ENCODE measurements around the gene CKMT2. TPM values are rescaled to one million over a fixed set of nuclear protein-coding genes. Genes with fewer than 3 reads are reported as not detected.

The CKMT2 gene
- total and polyA plus RNA-seq, 2 donors (not counting 3 experiments of a cell fraction or from before 2014, with no cell fraction given): not detected

DNA sequence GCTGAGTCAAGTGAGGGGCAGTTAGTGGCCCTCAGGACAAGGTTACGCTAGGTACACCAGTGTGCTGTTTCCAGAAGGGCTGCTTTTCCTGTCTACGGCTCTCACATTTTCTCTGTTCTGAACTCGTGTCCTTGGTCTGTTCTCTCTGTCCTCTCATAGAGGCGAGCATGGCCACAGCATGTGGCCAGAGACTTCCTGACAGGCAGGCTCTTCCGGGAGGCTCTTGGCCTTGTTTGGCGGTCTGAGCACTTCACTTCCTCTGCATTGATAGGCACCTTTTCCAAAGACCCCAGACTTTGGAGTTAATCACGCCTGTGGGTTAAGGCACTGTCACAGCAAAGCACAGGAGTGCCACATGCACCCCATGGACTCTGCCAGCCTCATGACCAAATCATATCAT lies 1.2 kb downstream of the CKMT2 start:
- POLR2A ChIA-PET: no interaction called here
- H3K4me2 ChIP-seq (ENCODE audit: insufficient read depth, low read length): no peak overlapping the region

More for the DNA sequence above, 1.2 kb downstream of the CKMT2 start:
- DNase-seq (ENCODE audit: low read depth, low spot score) (no peak), FAIRE-seq (no peak)
- dilution Hi-C loops (cut with MboI; ENCODE audit: extremely low pct_ligation_motif_present, low sequenced_read_pairs) (no loop called here), intact Hi-C loops (cut with micrococcal nuclease) (no loop called here)
- Histone ChIP-seq H3K27ac (ENCODE audit: insufficient read depth, low read depth, low read length) (no peak overlapping the region), H3K9me3 (replicated peaks; ENCODE audit: control insufficient read depth, insufficient read depth, low read length) (no peaks in the 10 kb centered on the region), H2AFZ (ENCODE audit: low read depth, low read length) (no peak overlapping the region), H3K9ac (replicated peaks; ENCODE audit: extremely low read depth, insufficient read depth, low read length) (no peak overlapping the region), H4K20me1 (replicated peaks; ENCODE audit: control insufficient read depth, extremely low read depth, insufficient read depth, low read length) (no peaks in the 10 kb centered on the region), H3K4me3 (replicated peaks in 1 of 3; ENCODE audit: insufficient read depth in 1 of 3, low read depth in 1 of 3, low read length in 3 of 3) (no peak overlapping the region), H3K27me3 (ENCODE audit: control insufficient read depth in 2 of 2, insufficient read depth in 2 of 2, low read length in 2 of 2) (no peaks in the 10 kb centered on the region), H3K79me2 (ENCODE audit: control insufficient read depth, insufficient read depth, low read length) (no peaks in the 10 kb centered on the region), H3K4me1 (ENCODE audit: control insufficient read depth, extremely low read depth, insufficient read depth, low read length) (no peaks in the 10 kb centered on the region), H3K9me1 (replicated peaks; ENCODE audit: control insufficient read depth, extremely low read depth, insufficient read depth, low read length) (no peaks in the 10 kb centered on the region), H3K36me3 (ENCODE audit: control insufficient read depth in 2 of 2, extremely low read depth in 1 of 2, insufficient read depth in 2 of 2, low read length in 2 of 2) (no peaks in the 10 kb centered on the region)
- CTCF ChIA-PET: no interaction called here
- TF ChIP-seq POLR2AphosphoS5 (IDR thresholded peaks at IDR 0.05; ENCODE audit: insufficient read depth, low read depth, low read length): no peak
- TF ChIP-seq JUN (IDR thresholded peaks at IDR 0.05; ENCODE audit: borderline replicate concordance, insufficient read depth, insufficient read length, low read depth): no peak
- no peak for TF ChIP-seq POLR2A (IDR thresholded peaks at IDR 0.05; ENCODE audit: low read depth, low read length)
- no peak for TF ChIP-seq FOS (IDR thresholded peaks at IDR 0.05; ENCODE audit: borderline replicate concordance, insufficient read depth, low read length)
- TF ChIP-seq, protein P1, sequence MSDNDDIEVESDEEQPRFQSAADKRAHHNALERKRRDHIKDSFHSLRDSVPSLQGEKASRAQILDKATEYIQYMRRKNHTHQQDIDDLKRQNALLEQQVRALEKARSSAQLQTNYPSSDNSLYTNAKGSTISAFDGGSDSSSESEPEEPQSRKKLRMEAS (IDR thresholded peaks at IDR 0.05; ENCODE audit: insufficient read depth, insufficient read length): no peak
- no peak for TF ChIP-seq MYC (IDR thresholded peaks at IDR 0.05; ENCODE audit: low read depth, low read length)
- TF ChIP-seq, protein P2, sequence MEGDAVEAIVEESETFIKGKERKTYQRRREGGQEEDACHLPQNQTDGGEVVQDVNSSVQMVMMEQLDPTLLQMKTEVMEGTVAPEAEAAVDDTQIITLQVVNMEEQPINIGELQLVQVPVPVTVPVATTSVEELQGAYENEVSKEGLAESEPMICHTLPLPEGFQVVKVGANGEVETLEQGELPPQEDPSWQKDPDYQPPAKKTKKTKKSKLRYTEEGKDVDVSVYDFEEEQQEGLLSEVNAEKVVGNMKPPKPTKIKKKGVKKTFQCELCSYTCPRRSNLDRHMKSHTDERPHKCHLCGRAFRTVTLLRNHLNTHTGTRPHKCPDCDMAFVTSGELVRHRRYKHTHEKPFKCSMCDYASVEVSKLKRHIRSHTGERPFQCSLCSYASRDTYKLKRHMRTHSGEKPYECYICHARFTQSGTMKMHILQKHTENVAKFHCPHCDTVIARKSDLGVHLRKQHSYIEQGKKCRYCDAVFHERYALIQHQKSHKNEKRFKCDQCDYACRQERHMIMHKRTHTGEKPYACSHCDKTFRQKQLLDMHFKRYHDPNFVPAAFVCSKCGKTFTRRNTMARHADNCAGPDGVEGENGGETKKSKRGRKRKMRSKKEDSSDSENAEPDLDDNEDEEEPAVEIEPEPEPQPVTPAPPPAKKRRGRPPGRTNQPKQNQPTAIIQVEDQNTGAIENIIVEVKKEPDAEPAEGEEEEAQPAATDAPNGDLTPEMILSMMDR (IDR thresholded peaks at IDR 0.05; ENCODE audit: extremely low read depth in 1 of 2, insufficient read depth in 1 of 2, low read depth in 1 of 2, low read length in 2 of 2): no peak
- no peak for TF ChIP-seq EZH2 (IDR thresholded peaks at IDR 0.05; ENCODE audit: borderline replicate concordance, low read depth, low read length, severe bottlenecking)
- TF ChIP-seq GATA2 (IDR thresholded peaks at IDR 0.05; ENCODE audit: insufficient read depth, insufficient read length, low read depth, low read length): no peak
- BruUV-seq (replicated peaks): no TSS peak
